Heart right ventricle (tissue), 16 donors: Measurements from ENCODE around the gene UBXN2A. TPM values are rescaled to one million over a fixed set of nuclear protein-coding genes. Genes with fewer than 3 reads are reported as not detected.
A peak's percentile ranks its signal among the peaks of the same experiment; 100 is the strongest.

Experiments used
- ATAC-seq, 8 donors: fragments of 200-7000 bp; cut with Tn5 transposase; one replicate each; pipeline ENCODE4 v1.9.1; 2020; ENCODE audit warnings: mild to moderate bottlenecking in 8 of 8, moderate library complexity in 8 of 8, moderate number of reproducible peaks in 1 of 8
- DNase-seq, 2 donors: peaks; one replicate each; pipeline ENCODE4 v3.0.0-alpha.2; 2020
- H3K27ac ChIP-seq, 10 donors: fragments of 200-600 bp; sonication (generic) in 2 of 10; one replicate each; pipeline versions ENCODE4 v1.5.0 to v1.8.0; 2020 to 2022; ENCODE audit warnings: mild to moderate bottlenecking in 3 of 10
- H3K27me3 ChIP-seq, 7 donors: fragments of 200-600 bp; one replicate each; pipeline ENCODE4 v1.8.0; 2021 to 2022; ENCODE audit warnings: mild to moderate bottlenecking in 2 of 7
- H3K36me3 ChIP-seq, 9 donors: fragments of 200-600 bp; sonication (generic) in 1 of 9; one replicate each; pipeline versions ENCODE4 v1.5.0 to v1.8.0; 2020 to 2022; ENCODE audit warnings: mild to moderate bottlenecking in 2 of 9
- H3K4me1 ChIP-seq, 9 donors: fragments of 200-600 bp; sonication (generic) in 1 of 9; one replicate each; pipeline versions ENCODE4 v1.5.0 to v1.8.0; 2020 to 2022; ENCODE audit warnings: mild to moderate bottlenecking in 4 of 9
- H3K4me3 ChIP-seq, 10 donors: fragments of 200-600 bp; sonication (generic) in 2 of 10; one replicate each; pipeline versions ENCODE4 v1.5.0 to v1.8.0; 2020 to 2022; ENCODE audit warnings: mild to moderate bottlenecking in 7 of 10, moderate library complexity in 2 of 10
- H3K9me3 ChIP-seq, 11 donors: fragments of 200-600 bp in 10 of 11; sonication (generic) in 2 of 11; one replicate each; pipeline versions ENCODE4 v1.5.0 to v1.8.0; 2013 to 2022; ENCODE audit warnings: mild to moderate bottlenecking in 2 of 11, control low read depth in 1 of 11, moderate library complexity in 1 of 11
- CTCF ChIP-seq, 9 donors: fragments of 200-600 bp; sonication (generic) in 2 of 9; IDR thresholded peaks; one replicate each; pipeline versions ENCODE4 v1.5.0 to v1.8.0; 2021 to 2022; ENCODE audit warnings: antibody characterized with exemption in 9 of 9, mild to moderate bottlenecking in 5 of 9, moderate library complexity in 1 of 9
- WGBS, 2 donors: extraction: QIAGEN DNeasy Blood & Tissue Kit; methylation state at CpG; one replicate each; pipeline ENCODE4 v1.1.7; 2013; ENCODE audit warnings: inconsistent platforms in 1 of 2; 5-methylcytosine and 5-hydroxymethylcytosine counted together
- intact Hi-C, 10 donors: fragments of 100-400 bp; cut with DNase I; formaldehyde crosslinking; loops; one replicate each; pipeline versions ENCODE4 v1.11.1 to v1.14.2; 2022
- polyA plus RNA-seq, 2 donors: library from polyadenylated mRNA; stranded (reverse); fragments of 200-250 nt; gene quantifications; one replicate each; pipeline ENCODE4 v1.2.3, GENCODE V29; 2013
- total RNA-seq, 10 donors: library from RNA; stranded (reverse); fragmentation: NEBNext Ultra II Directional in 3 of 10; extraction: Animal tissue kit (Norgen Biotek cat#: 25700) in 3 of 10; gene quantifications; one replicate each; pipeline versions ENCODE4 v1.2.1 to v1.2.4, GENCODE V29; 2021 to 2023
- donor health status: Arrhythmogenic right ventricular cardiomyopathy.
- donor health status: ischemic (EF 13 %, LVEDD 7.1; RV severe dilation, severe dysfunction).
- donor health status: healthy with polysubstance abuse.
- donor health status: DM: no; HTN: yes; CAD: no.
- donor health status: DM: no; HTN: no; CAD: no.
- donor health status: ischemic (EF 25% LVEDD 6.9; RV normal size, moderate dysfunction).
- donor health status: ischemic (EF 25% LVEDD 5.7; RV mildly dilated, moderate dysfunction).
- donor health status: healthy.
- donor health status: DM: yes; HTN: yes; CAD: no.
- donor health status: Ischemic cardiomyopathy.
- donor health status: ischemic (EF 35%, LVEDD 5.7; RV mildly dilated, moderate dysfunction).
- donor health status: nonischemic (EF 11% LVEDD 7.7; RV severe dilation, severe dysfunction).
- donor health status: DM: yes; HTN: yes; CAD: no.
- donor health status: PGD.
- donor health status: ischemic (EF 29% LVEDD 5.4; RV normal size, mild dysfunction).
- donor health status: nonischemic (EF 23%, LVEDD 6.1; RV moderate dilation, normal function).

UBXN2A gene
- total and polyA plus RNA-seq, 12 donors, result 7.9 to 23.8 (median 19.7) TPM

- H3K9me3 ChIP-seq, result no peaks in the 10 kb centered on the region
- no peaks in the 10 kb centered on the region for H3K36me3 ChIP-seq
- no peak overlapping the region for H3K27ac ChIP-seq
- peaks cover 0 to 38% (median 29%) of the 10 kb centered on the region in 9 donors for H3K4me1 ChIP-seq
- peak in 1 of 8 donors; percentile 9 for ATAC-seq
- H3K27me3 ChIP-seq, result peaks cover 0 to 22% (median 0%) of the 10 kb centered on the region in 7 donors
- H3K4me3 ChIP-seq, result peak overlapping the region in 9 of 10 donors; percentile 20 to 87 (median 73)
- DNase-seq, result no peak
- TF ChIP-seq CTCF (IDR thresholded peaks at IDR 0.05), result no peak
- intact Hi-C loops, result loop anchor here in 3 of 10 donors (2.0 to 10.0 kb wide), 4 partner anchors 29 to 123 kb away; partner anchors contain the start of genes ATAD2B (in 3 of the 3), SF3B6 (in 1 of the 3) and TP53I3 (in 1 of the 3)
- 33 to 48% methylated on average over 8 of the region's 8 CpGs for WGBS, 2 donors
Measured at GRCh38 chr2:24047703-24048033, 107.4 kb downstream of the UBXN2A start.

- ATAC-seq (no peak), DNase-seq (no peak)
- peak overlapping the region; percentile 59 to 93 (median 76) for H3K4me3 ChIP-seq
- H3K9me3 ChIP-seq, result no peaks in the 10 kb centered on the region
- TF ChIP-seq CTCF (IDR thresholded peaks at IDR 0.05), result no peak
- no peaks in the 10 kb centered on the region for H3K36me3 ChIP-seq
- peak overlapping the region in 2 of 10 donors; percentile 44 to 68 for H3K27ac ChIP-seq
- peaks cover 0 to 22% (median 0%) of the 10 kb centered on the region in 7 donors for H3K27me3 ChIP-seq
- peaks cover 0 to 38% (median 29%) of the 10 kb centered on the region in 9 donors for H3K4me1 ChIP-seq
- WGBS, 2 donors, result 18 to 24% methylated on average over 23 of the region's 23 CpGs
- intact Hi-C loops, result loop anchor here in 2 of 10 donors (5.0 to 10.0 kb wide), 2 partner anchors 33 to 124 kb away; partner anchors contain the start of genes ATAD2B (in 1 of the 2) and TP53I3 (in 1 of the 2)
Measured at GRCh38 chr2:24048769-24049484, 108.7 kb downstream of the UBXN2A start.

- Histone ChIP-seq H3K27me3 (peaks cover 0 to 22% (median 0%) of the 10 kb centered on the region in 7 donors), H3K36me3 (no peaks in the 10 kb centered on the region), H3K4me3 (peak within 1 kb of the TSS; percentile 59 to 93 (median 76)), H3K4me1 (peaks cover 0 to 38% (median 29%) of the 10 kb centered on the region in 9 donors), H3K9me3 (no peaks in the 10 kb centered on the region), H3K27ac (peak within 1 kb of the TSS in 9 of 10 donors; percentile 39 to 79 (median 58))
- 1% methylated on average over 50 to 52 of the region's 52 CpGs for WGBS, 2 donors
- no peak for TF ChIP-seq CTCF (IDR thresholded peaks at IDR 0.05)
- intact Hi-C loops, result loop anchor here in 3 of 10 donors (5.0 to 10.0 kb wide), 3 partner anchors 33 to 125 kb away; partner anchors contain the start of genes ATAD2B (in 1 of the 3) and TP53I3 (in 1 of the 3)
- ATAC-seq (peak; percentile 12 to 57 (median 34)), DNase-seq (peak; percentile 23 to 66)
Measured at GRCh38 chr2:24049485-24050021, 109.3 kb downstream of the UBXN2A start, which contains the start of gene FKBP1B. FKBP1B (plus strand) TSS chr2:24049741; CDS start chr2:24049850, 109 bp downstream.
